ENCODE results near the gene CABYR. TPM values are rescaled to one million over a fixed set of nuclear protein-coding genes. Genes with fewer than 3 reads are reported as not detected.

Gene CABYR
- total and polyA plus RNA-seq, 2 of the 8 experiments (the other 6 are each of a cell fraction or from before 2014, with no cell fraction given) = 14.5 to 18.8 TPM

GRCh38 chr18:24198461-24198860, 59.6 kb downstream of the CABYR start:
- H3K9ac ChIP-seq (replicated peaks in 1 of 4; ENCODE audit: extremely low read depth in 1 of 4, low read depth in 3 of 4, low read length in 3 of 4) = no peak overlapping the region
- no peak overlapping the region for H3K4me3 ChIP-seq (ENCODE audit: extremely low read depth in 1 of 4, insufficient read depth in 2 of 4, low read depth in 3 of 4, low read length in 4 of 4)
- H3K27ac ChIP-seq (ENCODE audit: low read depth, low read length) = no peak overlapping the region
- no peak overlapping the region for H3K4me2 ChIP-seq (ENCODE audit: insufficient read depth in 1 of 2, low read depth in 2 of 2, low read length in 2 of 2)
- H2BK20ac ChIP-seq (ENCODE audit: low read length) = no peak overlapping the region
- H3K14ac ChIP-seq (ENCODE audit: insufficient read length) = no peak overlapping the region
- H2BK5ac ChIP-seq (ENCODE audit: low read depth, low read length) = no peak overlapping the region; the same call in 1 of the 2 replicates
- no peak overlapping the region for H2BK12ac ChIP-seq (ENCODE audit: low read depth, low read length)
- H4K91ac ChIP-seq (replicated peaks; ENCODE audit: insufficient read length, low read length) = no peak overlapping the region
- no peaks in the 10 kb centered on the region for H3K27me3 ChIP-seq (replicated peaks in 1 of 4; ENCODE audit: control insufficient read depth in 3 of 4, extremely low read depth in 1 of 4, insufficient read depth in 3 of 4, low read length in 3 of 4)
- H4K8ac ChIP-seq (ENCODE audit: extremely low read depth, insufficient read depth, low read length) = no peak overlapping the region
- no peak overlapping the region for H4K5ac ChIP-seq (ENCODE audit: insufficient read length, low read depth, low read length)
- H2AK5ac ChIP-seq (ENCODE audit: low read depth, low read length) = no peak overlapping the region
- H3K56ac ChIP-seq (replicated peaks; ENCODE audit: insufficient read length, low read depth, low read length) = no peak overlapping the region
- H3K4ac ChIP-seq (replicated peaks; ENCODE audit: insufficient read length, low read depth, low read length) = no peak overlapping the region
- no peak overlapping the region for H2BK15ac ChIP-seq (ENCODE audit: low read length)
- H3K79me2 ChIP-seq (ENCODE audit: control insufficient read depth in 1 of 2, insufficient read depth in 2 of 2, low read length in 2 of 2) = no peaks in the 10 kb centered on the region; a peak in 2 of 4 replicates
- TF ChIP-seq SP4 (IDR thresholded peaks at IDR 0.05; ENCODE audit: low read length) = no peak
- CTCF ChIA-PET (ENCODE audit: partially characterized antibody) = no interaction called here
- H3K79me1 ChIP-seq (ENCODE audit: low read depth, low read length) = no peaks in the 10 kb centered on the region
- H3K36me3 ChIP-seq (ENCODE audit: control insufficient read depth in 2 of 4, insufficient read depth in 4 of 4, low read length in 3 of 4) = peaks cover 0 to 5% (median 0%) of the 10 kb centered on the region in 4 experiments; a peak in 1 of 8 replicates
- H3K9me3 ChIP-seq (ENCODE audit: insufficient read depth in 2 of 2, low read depth in 1 of 2, low read length in 1 of 2) = no peaks in the 10 kb centered on the region
- H2BK120ac ChIP-seq (replicated peaks; ENCODE audit: low read depth, low read length) = no peak overlapping the region
- DNase-seq (ENCODE audit: low read depth in 1 of 2, low spot score in 2 of 2) = no peak
- H3K18ac ChIP-seq (ENCODE audit: extremely low read depth, low read length) = no peak overlapping the region
- H2AFZ ChIP-seq (ENCODE audit: low read length) = no peak overlapping the region
- H3K4me1 ChIP-seq (replicated peaks in 1 of 4; ENCODE audit: control insufficient read depth in 3 of 4, insufficient read depth in 4 of 4, low read length in 3 of 4) = no peaks in the 10 kb centered on the region; a peak in 1 of 7 replicates
- FAIRE-seq = no peak
- no peak overlapping the region for H3K23ac ChIP-seq (ENCODE audit: insufficient read length)
- H3K23me2 ChIP-seq (ENCODE audit: low read depth, low read length) = no peaks in the 10 kb centered on the region
- POLR2A ChIA-PET (ENCODE audit: partially characterized antibody) = no interaction called here
- 91% methylated on average over 9 of the region's 9 CpGs; no CpG with 5 or more reads in 1 of the 2 experiments for whole genome bisulfite sequencing, 2 experiments (ENCODE audit: extremely low coverage in 1 of 2, insufficient coverage in 1 of 2, insufficient read length in 1 of 2, insufficient replicate concordance in 2 of 2, low coverage in 1 of 2, low lambda C conversion rate in 2 of 2, missing lambda C conversion rate in 1 of 2)
- peaks cover 0 to 5% of the 10 kb centered on the region in 2 experiments for H4K20me1 ChIP-seq (replicated peaks in 1 of 2; ENCODE audit: control insufficient read depth in 1 of 2, insufficient read depth in 2 of 2, low read length in 2 of 2)

Measured in H1 (cell line).